GM21526 (cell line): Measurements from ENCODE around the gene SSNA1.

Experiments
- ATAC-seq: cut with Tn5 transposase; IDR thresholded peaks from one replicate; pipeline ENCODE4 v1.9.1; 2021; ENCODE audit warnings: moderate library complexity; ENCODE audit not compliant: unreplicated experiment, low FRiP score

The SSNA1 gene

DNA sequence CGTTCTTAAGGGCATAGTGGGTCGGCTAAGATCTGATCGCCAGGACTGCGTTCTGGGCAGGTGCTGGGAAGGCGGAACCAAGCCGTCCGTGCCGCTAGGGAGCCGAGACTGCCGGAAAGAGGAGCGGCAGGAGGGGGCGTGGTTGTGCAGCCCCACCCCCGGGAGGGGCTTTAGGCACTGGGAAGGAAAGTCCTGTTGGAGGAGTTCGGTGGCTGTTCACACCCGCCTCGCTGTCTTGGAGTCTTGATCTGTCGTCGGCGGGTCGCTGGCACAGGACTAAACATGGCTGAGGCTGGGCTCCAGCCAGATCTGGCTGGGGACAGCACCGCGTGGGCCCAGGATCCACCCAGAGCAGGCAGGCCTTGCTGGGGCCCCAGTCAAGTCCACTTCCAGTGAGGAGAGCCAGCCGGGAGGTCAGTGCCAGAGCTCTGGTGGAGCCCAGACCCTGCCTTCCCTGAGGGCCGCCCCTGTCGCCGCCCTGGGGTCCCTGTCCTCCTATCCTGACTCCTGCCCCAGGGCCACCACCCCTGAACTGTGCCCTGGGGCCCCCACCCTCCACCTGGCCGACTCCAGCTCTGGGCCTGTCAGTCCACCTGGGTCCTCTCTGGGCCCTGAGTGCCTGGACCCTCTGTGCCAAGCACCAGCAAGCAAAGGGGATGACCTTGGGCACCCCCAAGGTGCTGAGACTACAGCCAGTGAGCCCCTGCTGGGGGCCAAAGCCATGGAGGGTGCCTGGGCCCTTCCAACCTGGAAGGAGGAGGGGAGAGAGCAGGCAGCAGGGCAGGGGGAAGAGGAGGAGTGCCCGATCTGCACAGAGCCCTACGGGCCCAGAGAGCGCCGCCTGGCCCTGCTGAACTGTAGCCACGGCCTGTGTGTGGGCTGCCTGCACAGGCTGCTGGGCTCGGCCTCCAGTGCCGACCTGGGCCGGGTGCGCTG lies 29.1 kb downstream of the SSNA1 start:
- no peak for ATAC-seq

DNA sequence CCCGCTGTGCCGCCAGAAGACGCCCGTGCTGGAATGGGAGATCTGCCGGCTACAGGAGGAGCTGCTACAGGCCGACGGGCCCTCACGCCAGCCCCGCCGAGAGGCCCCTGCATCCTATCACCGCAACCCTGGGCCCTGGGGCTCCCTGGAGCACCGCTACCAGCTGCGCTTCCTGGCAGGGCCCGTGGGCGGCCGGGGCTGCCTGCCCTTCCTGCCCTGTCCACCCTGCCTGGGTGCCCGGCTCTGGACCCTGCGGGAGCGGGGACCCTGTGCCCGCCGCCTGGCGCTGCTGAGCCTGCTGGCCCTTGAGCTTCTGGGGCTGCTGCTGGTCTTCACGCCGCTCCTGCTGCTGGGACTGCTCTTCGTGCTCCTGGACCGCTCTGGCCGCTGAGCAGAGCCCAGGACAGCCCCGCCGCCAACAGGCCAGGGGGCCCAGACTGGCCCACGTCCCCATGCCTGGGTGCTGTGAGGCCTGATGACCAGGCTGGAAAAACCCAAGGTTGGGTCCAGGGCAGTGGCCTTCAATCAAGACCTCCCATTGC lies 29.8 kb downstream of the SSNA1 start:
- ATAC-seq = no peak

DNA sequence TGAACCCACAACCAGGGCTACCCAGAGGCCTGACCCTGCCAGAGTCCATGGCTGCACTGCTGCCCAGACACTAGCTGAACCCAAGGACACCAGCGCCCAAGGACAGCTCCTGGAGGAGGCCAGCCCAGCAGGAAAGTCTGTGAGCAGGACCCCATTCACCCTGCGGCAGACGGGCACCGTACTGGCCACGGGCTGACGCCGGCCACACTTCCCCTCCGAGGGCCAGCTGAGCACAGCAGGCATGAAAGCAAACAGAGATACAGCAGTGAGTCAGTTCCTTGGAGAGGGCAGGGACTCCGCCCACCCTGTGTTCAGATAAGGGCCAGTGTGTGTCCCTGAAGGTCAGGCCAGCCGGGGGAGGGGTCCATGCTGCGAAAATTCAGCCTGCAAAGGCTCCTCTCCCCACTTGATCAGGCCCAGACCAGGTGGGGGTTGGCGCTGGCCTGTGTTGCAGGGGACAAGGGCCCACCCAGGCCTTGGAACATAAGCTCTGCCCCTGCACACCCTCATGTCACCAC lies 30.3 kb downstream of the SSNA1 start:
- no peak for ATAC-seq

DNA sequence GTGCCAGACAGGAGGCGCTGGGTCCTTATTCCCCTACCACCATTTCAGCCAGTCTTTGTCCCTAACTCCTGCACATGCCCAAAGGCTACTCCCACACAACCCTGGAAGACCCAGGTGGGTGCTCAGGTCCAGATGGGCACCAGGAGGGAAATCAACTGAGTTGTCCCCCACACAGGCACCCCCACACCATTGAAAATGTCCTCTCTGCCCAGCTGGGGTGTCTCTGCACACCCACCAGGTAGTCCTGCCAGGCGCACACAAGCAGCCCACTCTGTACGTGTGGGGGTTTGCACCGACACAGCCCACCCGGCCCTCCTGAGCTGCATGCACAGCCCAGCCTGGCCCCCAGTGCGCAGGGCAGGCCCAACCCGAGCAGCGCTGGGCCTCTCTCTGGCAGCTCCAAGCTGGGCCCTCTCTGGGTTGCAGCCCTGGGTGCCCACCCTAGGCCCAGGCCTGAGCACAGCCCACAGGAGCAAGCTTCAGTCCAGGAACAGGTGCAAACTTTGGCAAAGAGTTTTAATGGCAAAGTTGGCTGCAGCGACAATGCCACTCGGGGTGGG lies 31.4 kb downstream of the SSNA1 start:
- no peak for ATAC-seq

DNA sequence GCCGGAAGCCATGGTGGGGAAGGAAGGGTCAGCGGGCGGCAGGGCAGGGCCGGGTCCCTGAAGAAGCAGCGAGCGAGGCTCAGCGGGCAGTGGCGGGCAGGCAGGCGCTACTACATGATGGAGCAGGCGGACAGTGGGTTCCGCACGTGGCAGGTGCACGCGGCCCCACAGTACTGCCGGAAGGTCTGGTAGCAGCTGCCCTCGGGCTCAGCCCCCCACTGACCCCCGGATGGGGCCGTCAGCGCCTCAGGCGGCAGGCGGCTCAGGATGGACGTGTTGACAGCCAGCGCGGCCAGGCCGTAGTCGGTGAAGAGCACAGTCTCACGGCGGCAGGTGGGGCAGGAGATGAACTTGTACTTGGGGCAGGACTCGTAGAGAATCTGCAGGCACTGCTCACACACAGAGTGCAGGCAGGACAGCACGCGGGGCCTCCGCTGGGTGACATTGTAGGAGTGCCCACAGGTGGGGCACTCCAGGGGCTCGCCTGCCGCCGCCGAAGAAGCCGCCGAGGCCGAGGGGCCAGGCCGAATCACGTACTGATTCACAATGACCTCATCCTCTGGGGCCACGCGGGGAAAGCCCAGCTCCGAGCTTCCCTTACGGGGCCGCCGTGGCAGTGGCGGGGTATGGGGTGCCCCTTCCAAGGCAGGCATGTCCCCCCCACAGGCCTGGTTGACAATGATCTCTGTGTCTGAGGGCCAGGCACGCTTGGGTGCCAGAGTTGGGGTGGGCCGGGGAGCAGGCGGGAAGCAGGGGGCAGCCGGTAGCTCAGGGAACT lies 32.0 kb downstream of the SSNA1 start:
- no peak for ATAC-seq

DNA sequence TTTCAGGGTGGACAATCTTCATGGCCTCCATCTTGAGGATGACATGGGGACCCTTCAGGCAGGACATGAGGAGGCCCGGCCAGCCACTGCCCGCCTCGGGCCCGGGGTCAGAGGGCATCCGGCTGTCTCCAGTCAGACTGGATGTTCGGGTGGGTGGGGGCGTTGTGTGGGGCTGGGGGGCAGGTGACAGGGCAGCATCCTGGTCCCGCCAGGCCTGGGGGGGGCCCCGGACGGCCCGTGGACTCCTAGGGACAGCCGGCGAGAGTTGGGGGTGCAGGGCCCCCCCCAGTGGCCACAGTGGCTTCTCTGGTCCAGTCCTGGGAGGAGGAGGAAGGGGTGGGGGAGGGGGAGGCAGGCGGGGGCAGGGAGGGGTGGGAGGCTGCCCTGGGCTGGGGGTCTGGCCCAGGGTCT lies 32.6 kb downstream of the SSNA1 start:
- no peak for ATAC-seq

DNA sequence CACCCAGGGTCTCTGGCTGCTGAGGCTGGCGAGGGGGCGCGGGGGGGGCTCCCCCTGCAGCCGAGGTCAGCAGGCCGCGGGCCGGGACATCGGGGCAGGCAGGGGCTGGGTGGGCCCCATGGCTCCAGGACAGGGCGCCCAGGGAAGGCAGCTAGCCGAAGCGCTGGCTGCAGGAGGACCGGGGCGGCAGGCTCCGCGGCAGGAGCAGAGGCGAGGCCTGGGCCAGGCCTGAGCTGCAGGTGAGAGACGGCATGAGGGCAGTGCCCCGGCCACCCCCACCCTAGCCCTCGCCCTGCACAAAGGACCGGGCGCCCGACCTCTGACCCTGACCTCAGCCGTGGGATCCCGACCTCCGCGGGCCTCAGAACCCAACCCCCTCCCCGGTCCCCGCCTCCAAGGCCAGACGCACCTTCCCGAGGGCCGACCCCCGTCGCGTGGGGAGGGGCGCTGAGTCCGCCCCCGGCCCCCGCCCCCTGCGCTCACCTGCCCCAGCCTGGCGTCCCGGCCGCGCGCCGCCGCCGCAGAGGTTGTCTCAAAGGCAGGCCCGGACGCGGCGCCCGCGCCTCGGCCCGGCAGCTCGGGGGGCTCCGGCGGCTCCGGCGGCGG lies 33.1 kb downstream of the SSNA1 start:
- no peak for ATAC-seq

DNA sequence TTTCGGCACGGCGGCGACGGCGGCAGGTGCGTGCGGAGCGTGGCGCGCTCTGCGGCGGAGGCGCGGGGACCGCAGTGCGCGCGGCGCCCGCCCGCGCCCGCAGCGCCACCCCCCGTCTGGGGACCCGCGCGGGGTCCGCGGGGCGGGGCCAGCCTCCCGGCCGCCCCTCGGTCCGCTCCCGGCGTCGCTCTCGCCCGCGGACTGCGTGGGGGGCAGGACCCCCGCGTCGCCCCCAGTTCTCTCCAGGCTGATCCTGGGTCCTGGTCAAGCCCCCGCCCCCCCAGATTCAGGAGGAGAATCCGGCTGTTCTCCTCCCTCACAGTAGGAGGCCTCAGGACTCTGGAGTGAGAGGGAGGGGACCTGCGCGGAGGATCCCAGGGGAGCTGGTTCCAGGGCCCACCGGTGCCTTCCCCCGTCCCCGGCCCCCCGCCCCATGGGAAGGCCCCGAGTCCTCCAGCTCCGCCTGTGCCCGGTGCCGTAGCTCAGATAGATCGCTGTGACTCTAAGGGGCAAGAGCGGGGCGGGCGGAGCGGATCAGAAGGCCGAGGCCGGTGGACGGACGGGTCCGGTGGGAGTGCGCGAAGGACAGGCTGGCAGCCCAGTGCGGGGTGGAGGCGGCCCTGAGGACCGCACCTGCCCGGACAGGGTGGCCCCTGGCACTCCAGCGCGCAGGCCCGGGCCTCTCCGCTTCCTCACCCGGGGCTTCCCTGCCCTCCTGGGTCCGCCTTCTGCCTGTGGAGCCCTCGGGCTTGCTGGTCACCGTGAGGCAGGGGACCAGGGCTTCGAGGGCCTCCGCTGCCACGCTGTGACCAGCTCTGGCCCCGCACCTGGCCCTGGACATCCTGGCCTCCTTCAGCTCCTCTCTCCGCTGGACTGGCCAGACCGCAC lies 34.0 kb downstream of the SSNA1 start, which contains the start of gene RNF208:
Gene RNF208 (minus strand): TSS at position 51 of the 888 bp plus-strand sequence. CDS start 1,028 bp downstream, outside the sequence.
- ATAC-seq = no peak

DNA sequence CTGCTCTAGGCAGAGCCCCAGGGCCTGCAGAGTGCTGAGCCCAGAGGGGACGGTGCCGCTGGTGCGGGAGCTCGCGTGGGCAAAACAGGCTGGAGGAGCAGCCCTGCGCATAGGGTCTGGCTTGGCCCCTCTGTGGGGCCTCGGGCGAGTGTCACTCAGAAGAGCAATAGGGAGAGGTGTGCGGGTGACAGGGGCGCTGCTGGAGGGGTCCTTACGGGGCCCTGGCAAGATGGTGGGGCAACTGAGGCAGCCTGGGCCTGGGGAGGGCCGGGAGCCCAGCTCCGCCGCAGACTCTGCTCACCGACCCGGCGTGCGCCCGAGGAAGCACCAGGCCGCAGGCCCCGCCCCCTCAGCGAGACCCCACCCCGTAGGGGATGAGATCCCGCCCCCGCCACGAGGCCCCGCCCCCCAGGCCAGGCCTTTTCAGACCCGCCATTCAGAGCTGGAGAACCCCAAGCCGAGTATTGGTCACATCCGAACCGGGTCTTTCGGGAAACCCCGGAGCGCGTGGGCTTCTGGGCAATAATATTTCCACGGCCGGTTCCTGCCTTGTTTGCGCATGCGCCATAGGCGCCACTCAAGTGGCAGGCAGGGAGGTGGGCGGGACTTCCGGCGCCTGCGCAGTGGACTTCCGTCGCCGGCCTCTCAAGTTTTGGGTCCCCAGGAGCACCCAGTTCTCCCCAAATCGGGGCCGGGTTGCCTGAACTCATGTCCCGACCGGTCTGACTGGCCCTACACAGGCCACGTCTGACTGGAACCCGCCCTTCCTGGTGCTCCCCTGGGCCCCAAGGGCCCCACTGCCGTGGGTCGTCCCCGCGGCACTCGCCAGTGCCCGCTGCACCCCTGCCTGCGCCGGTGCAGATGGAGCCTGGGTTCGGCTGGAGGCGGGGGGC lies 34.8 kb downstream of the SSNA1 start:
- peak; percentile 55 for ATAC-seq

DNA sequence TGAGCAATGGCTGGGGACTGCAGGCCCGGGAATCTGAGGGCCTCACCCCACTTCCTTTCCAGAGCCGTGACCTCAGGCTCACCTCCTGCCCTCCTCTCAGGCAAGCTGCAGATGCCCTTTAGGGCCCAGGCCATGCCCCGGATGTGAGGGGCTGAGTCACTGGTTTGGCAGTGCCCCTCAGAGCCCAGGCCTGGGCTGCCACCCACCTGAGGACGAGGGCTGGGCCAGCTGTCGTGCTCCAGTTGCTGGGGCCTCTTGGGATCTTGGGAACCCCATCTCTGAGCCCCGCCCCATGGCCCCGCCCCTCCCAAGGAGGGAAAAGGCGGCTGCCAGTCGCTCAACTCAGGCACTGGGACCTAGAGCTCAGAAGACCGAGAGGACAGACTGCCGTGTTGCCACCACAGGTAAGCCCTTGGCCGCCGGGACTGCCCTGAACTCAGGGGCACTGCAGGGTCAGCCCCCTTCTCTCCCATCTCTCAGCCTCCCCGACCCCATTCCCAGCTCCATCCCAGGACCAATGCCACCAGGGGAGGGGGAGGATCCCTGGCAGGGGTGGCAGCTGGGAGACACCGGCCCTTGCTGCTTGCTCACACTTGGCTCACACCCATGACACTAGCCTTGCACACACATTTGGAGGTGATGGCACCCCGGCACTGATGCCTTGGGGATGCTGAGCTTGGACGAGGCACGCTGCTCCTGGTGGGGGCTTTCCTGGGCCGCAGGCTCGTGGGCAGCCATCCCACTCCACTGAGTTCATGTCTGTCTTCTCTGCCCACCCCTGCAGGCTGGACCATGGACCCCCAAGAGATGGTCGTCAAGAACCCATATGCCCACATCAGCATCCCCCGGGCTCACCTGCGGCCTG lies 36.6 kb downstream of the SSNA1 start, which contains the start of gene CYSRT1:
Gene CYSRT1 (plus strand): TSS at position 345 of the 865 bp plus-strand sequence. CDS start 448 bp downstream, at position 793.
- ATAC-seq = no peak

DNA sequence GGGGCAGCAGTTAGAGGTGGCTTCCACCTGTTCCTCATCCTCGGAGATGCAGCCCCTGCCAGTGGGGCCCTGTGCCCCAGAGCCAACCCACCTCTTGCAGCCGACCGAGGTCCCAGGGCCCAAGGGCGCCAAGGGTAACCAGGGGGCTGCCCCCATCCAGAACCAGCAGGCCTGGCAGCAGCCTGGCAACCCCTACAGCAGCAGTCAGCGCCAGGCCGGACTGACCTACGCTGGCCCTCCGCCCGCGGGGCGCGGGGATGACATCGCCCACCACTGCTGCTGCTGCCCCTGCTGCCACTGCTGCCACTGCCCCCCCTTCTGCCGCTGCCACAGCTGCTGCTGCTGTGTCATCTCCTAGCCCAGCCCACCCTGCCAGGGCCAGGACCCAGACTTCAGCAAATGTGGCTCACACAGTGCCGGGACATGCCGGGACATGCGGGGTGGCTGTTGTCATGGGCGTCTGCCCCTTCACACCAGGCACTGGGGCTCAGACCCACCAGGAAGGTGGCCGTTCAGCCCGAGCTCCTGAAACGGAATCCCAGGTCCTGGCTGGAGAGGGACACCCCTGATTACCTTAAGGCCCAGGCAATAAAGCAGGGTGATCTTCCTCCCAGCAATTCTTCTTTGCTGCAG lies 37.3 kb downstream of the SSNA1 start:
- ATAC-seq = no peak

DNA sequence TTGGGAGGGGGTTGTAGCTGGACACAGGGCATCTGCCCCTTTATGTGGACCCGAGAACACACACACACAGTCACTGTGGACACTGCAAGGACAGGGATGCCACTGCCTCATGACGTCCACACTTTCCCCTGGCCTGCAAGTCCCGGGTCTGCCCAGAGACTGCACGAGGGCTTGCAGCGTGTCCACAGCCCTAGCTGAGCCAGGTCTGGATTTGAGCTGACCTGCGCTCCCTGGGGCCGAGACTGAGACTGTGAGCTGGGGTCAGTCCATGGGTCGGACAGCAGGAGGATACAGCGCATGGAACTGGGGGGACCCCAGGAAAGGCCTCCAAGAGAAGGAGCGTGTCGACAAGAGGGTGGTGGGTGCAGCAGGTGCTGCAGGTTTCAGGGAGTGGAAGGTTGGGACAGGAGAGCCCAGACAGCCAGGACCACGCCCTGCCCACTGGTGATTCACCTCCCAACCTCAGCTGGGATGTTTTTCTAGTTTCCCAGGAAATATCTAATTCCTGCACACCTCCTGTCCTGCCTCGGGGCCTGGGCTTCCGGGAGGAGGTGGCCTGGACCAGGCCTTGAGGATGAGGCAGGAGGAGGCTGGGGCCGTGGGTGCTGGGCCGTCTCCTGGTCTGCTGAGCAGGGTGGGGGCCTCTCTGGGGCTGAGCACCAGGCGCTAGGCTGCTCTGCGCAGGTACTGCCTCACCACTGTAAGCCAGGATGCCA lies 38.0 kb downstream of the SSNA1 start:
- no peak for ATAC-seq

DNA sequence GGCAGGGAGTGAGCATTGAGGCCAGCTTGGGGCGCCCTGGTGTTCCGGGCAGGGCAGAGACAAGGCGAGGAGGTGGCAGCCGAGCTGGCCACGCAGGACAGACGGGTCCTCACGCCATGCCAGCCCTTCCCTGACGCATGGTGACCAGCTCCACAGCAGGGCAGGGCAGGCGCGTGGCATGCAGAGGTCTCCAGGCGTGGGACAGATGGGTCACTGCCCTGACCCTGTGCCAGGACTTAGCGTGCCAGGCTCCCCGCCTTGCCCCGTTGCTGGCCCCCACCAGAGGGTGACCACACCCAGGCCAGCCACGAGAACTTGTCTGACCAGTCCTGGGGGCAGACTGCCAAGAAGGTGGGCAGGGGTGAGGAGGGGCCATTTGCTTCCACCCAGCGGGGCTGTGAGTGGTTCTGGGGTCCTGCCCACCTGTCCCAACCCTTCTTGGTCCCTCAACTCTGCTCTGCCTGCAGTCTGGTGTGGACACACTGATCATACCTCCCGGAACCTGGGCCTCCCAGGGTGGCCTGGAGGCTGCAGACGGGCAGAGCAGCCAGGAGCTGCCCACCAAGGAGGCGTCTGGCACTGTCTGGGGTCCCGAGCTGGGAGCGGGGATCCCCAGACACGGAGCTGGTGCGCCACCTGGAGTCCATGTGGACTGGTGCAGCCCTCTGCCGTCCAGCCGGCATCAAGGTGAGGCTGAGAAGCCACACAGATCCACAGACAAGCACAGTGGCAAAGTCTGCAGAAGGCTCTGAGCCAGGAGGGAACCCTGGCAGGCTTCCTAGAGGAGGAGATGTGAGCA lies 38.8 kb downstream of the SSNA1 start, which contains the start of gene RNF224:
Gene RNF224 (plus strand): TSS at position 449 of the 799 bp plus-strand sequence. CDS start 834 bp downstream, outside the sequence.
- no peak for ATAC-seq

DNA sequence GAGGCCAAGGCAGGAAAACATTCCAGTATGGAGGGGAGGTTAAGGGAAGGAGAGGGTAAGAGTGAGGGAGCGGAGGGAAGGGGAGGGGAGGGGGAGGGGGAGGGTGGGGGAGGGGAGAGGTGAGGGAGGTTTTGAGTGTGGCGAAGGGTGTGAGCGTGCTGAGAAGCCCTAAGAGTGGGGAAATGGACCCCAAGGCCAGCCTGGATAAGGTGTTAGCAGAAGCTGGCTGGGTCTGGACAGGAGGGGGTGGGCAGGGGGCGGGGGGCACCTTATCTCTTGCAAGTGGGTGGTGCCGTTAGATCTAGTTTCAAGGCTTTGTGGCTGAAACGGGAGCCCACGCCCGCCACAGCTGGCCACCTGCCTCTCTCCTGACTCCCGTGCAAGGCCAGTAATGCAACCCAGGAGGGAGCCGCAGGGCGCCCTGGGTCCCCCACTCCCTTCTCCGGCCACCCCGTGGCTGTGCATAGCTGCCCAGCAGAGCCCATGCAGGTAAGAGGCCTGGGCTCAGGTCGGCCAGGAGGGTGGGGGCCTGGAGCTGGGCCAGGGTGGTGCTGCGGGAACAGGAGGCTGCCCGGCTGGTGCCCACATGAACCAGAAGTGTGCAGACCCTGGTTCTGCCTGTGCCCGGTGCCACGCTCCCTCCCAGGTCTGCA lies 39.5 kb downstream of the SSNA1 start:
- ATAC-seq = no peak

DNA sequence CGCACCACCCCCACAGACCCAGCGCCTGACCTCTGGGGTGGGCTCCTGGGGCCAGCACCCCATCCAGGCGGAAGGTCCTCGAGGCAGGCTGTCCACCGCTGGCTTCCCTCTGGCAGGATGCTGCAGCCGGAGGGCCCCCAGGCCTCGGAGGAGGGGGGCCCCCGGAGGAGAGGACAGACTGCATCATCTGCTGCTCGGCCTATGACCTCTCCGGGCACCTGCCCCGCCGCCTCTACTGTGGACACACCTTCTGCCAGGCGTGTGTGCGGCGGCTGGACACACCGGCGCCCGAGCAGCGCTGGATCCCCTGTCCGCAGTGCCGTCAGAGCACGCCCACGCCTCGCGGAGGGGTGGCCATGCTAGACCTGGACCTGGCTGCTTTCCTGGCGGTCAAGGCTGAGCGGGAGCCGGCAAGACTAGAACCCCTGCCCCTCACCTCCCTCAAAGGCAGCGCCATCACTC lies 40.1 kb downstream of the SSNA1 start:
- no peak for ATAC-seq
